ENCODE data around the gene LHX3.
"Not testable (repeated sequence)": the region's sequence is repeated elsewhere in the genome, so short reads cannot be mapped to it uniquely, and the experiment has no call there.

Gene LHX3

GRCh38 chr9:136153381-136154065 is 51.4 kb downstream of the LHX3 start:
- DNase-seq (ENCODE audit: low read depth), result no peak

- no peak for DNase-seq (ENCODE audit: low read depth)
Observed at GRCh38 chr9:136152931-136153330, 52.0 kb downstream of the LHX3 start.

DNA sequence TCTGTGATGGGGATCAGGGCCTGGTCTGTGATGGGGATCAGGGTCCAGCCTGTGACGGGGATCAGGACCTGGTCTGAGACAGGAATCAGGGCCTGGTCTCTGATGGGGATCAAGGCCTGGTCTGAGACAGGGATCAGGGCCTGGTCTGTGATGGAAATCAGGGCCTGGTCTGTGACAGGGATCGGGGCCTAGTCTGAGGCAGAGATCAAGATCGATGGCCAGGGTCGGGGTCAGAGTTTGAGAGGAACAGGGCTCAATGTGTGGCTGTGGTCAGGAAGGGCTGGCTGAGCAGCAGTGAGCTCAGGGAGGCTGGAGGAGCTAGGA is 52.4 kb downstream of the LHX3 start:
- no peak for DNase-seq (ENCODE audit: low read depth)

GRCh38 chr9:136151848-136152542 is 52.9 kb downstream of the LHX3 start:
- no peak for DNase-seq (ENCODE audit: low read depth)

- no peak for DNase-seq (ENCODE audit: low read depth)
Observed at GRCh38 chr9:136151214-136151804, 53.6 kb downstream of the LHX3 start.

- DNase-seq (ENCODE audit: low read depth), result not testable (repeated sequence)
Observed at GRCh38 chr9:136150664-136151213, 54.2 kb downstream of the LHX3 start.

GRCh38 chr9:136149853-136150252 is 55.1 kb downstream of the LHX3 start:
- no peak for DNase-seq (ENCODE audit: low read depth)

DNA sequence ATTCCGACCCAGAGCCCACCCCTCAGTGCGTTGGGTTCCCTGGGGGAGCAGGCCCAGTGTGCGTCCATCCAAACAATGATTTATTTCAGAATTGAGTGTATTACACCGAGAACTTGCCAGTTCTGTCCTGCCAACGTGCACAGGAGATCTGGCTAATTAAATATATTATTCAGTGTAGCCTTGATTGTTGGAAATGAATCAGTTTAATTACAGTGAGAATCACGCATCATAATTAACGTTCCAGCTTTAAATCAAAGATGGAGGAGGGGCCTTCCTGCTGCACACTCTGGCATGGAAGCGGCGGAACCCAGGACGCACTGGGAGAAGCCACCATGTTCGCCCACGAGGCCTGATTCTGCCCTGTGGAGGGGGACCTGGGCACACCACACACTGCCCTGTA is 55.6 kb downstream of the LHX3 start:
- DNase-seq (ENCODE audit: low read depth), result no peak

DNA sequence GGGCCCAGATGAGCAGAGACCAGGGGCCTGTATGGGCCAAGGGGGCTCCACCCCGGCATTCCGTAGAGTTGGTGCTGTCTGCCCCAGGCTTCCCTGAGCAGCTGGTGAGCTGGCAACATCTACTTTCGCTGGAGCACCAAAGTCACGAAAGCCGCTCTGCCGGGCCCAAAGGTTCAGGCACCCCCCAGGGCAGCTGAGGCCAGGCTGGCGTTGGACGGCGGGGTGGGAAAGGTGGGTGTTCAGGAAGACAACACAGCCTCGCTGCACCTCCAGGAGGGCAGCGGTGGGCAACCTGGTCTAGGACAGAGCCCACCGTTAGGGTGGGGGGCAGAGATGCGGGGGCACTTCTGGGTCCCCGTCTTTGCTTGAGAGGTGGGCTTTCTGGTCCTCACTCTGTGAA is 56.2 kb downstream of the LHX3 start:
- no peak for DNase-seq (ENCODE audit: low read depth)

GRCh38 chr9:136147890-136148714 is 56.8 kb downstream of the LHX3 start:
- no peak for DNase-seq (ENCODE audit: low read depth)

- no peak for DNase-seq (ENCODE audit: low read depth)
Observed at GRCh38 chr9:136147038-136147889, 57.7 kb downstream of the LHX3 start.
